ENCODE measurements around the gene CERT1.
A peak's percentile ranks its signal among the peaks of the same experiment; 100 is the strongest.

Gene CERT1

GRCh38 chr5:75351139-75351926 is 160.1 kb downstream of the CERT1 start:
- no peak overlapping the region for H3K9ac ChIP-seq
- no peak overlapping the region for H3K4me3 ChIP-seq (IDR thresholded peaks at IDR 0.05; ENCODE audit: insufficient read depth, low read depth, low read length)
- H3K79me2 ChIP-seq (ENCODE audit: insufficient read depth, low read depth), result no peaks in the 10 kb centered on the region
- peaks cover 6% of the 10 kb centered on the region for H4K20me1 ChIP-seq (ENCODE audit: insufficient read depth)
- peak overlapping the region; percentile 48; the same call in 1 of the 2 replicates for H3K27ac ChIP-seq
- no peak overlapping the region for H2AFZ ChIP-seq (ENCODE audit: low read depth)
- H3K36me3 ChIP-seq (ENCODE audit: insufficient read depth), result peaks cover 30% of the 10 kb centered on the region
- H3K4me1 ChIP-seq (ENCODE audit: low read depth, poor library complexity, severe bottlenecking), result peaks cover 46% of the 10 kb centered on the region
- H3K4me2 ChIP-seq, result peak overlapping the region; percentile 18; the same call in 1 of the 2 replicates
- no peak for TF ChIP-seq CTCF (conservative IDR thresholded peaks at IDR 0.05; ENCODE audit: low read depth, low read length)
- H3K27me3 ChIP-seq (ENCODE audit: insufficient read depth, low read depth), result no peaks in the 10 kb centered on the region

GRCh38 chr5:75349663-75350062 is 161.8 kb downstream of the CERT1 start:
- peak overlapping the region; percentile 18; the same call in 1 of the 2 replicates for H3K4me2 ChIP-seq
- H3K9ac ChIP-seq, result no peak overlapping the region
- H3K27ac ChIP-seq, result no peak overlapping the region
- no peaks in the 10 kb centered on the region for H3K27me3 ChIP-seq (ENCODE audit: insufficient read depth, low read depth)
- H3K36me3 ChIP-seq (ENCODE audit: insufficient read depth), result peaks cover 32% of the 10 kb centered on the region
- no peaks in the 10 kb centered on the region for H3K79me2 ChIP-seq (ENCODE audit: insufficient read depth, low read depth)
- no peak for TF ChIP-seq CTCF (conservative IDR thresholded peaks at IDR 0.05; ENCODE audit: low read depth, low read length)
- peaks cover 6% of the 10 kb centered on the region for H4K20me1 ChIP-seq (ENCODE audit: insufficient read depth)
- H3K4me3 ChIP-seq (IDR thresholded peaks at IDR 0.05; ENCODE audit: insufficient read depth, low read depth, low read length), result no peak overlapping the region
- no peak overlapping the region for H2AFZ ChIP-seq (ENCODE audit: low read depth)
- peaks cover 46% of the 10 kb centered on the region for H3K4me1 ChIP-seq (ENCODE audit: low read depth, poor library complexity, severe bottlenecking)

GRCh38 chr5:75348241-75348640 is 163.2 kb downstream of the CERT1 start:
- no peak overlapping the region for H3K4me3 ChIP-seq (IDR thresholded peaks at IDR 0.05; ENCODE audit: insufficient read depth, low read depth, low read length)
- H3K36me3 ChIP-seq (ENCODE audit: insufficient read depth), result peaks cover 25% of the 10 kb centered on the region
- no peak overlapping the region for H2AFZ ChIP-seq (ENCODE audit: low read depth)
- H3K9ac ChIP-seq, result no peak overlapping the region
- no peaks in the 10 kb centered on the region for H3K27me3 ChIP-seq (ENCODE audit: insufficient read depth, low read depth)
- no peak for TF ChIP-seq CTCF (conservative IDR thresholded peaks at IDR 0.05; ENCODE audit: low read depth, low read length)
- H4K20me1 ChIP-seq (ENCODE audit: insufficient read depth), result peaks cover 6% of the 10 kb centered on the region
- no peak overlapping the region for H3K27ac ChIP-seq
- peaks cover 6% of the 10 kb centered on the region; the same call in 1 of the 2 replicates for H3K79me2 ChIP-seq (ENCODE audit: insufficient read depth, low read depth)
- no peak overlapping the region for H3K4me2 ChIP-seq
- H3K4me1 ChIP-seq (ENCODE audit: low read depth, poor library complexity, severe bottlenecking), result peaks cover 46% of the 10 kb centered on the region

GRCh38 chr5:75342836-75343235 is 168.6 kb downstream of the CERT1 start:
- no peaks in the 10 kb centered on the region; the same call in 1 of the 2 replicates for H4K20me1 ChIP-seq (ENCODE audit: insufficient read depth)
- no peak overlapping the region for H3K4me2 ChIP-seq
- H2AFZ ChIP-seq (ENCODE audit: low read depth), result no peak overlapping the region
- H3K27ac ChIP-seq, result no peak overlapping the region
- H3K9ac ChIP-seq, result no peak overlapping the region
- H3K4me3 ChIP-seq (IDR thresholded peaks at IDR 0.05; ENCODE audit: insufficient read depth, low read depth, low read length), result no peak overlapping the region
- no peaks in the 10 kb centered on the region for H3K27me3 ChIP-seq (ENCODE audit: insufficient read depth, low read depth)
- no peak for TF ChIP-seq CTCF (conservative IDR thresholded peaks at IDR 0.05; ENCODE audit: low read depth, low read length)
- peaks cover 19% of the 10 kb centered on the region for H3K4me1 ChIP-seq (ENCODE audit: low read depth, poor library complexity, severe bottlenecking)
- peaks cover 14% of the 10 kb centered on the region for H3K36me3 ChIP-seq (ENCODE audit: insufficient read depth)
- peaks cover 55% of the 10 kb centered on the region for H3K79me2 ChIP-seq (ENCODE audit: insufficient read depth, low read depth)

Measured in KMS-11 (cell line).